H1 (cell line): ENCODE measurements around the gene ZNF814. TPM values are rescaled to one million over a fixed set of nuclear protein-coding genes. Genes with fewer than 3 reads are reported as not detected.

ENCODE experiments used
- CTCF ChIA-PET: fragments of 300-600 bp; sonication (Branson Sonifier 250); formaldehyde crosslinking; loops from one replicate; lab custom pipeline; 2021; ENCODE audit not compliant: partially characterized antibody; lab: Charles Lee
- POLR2A ChIA-PET: fragments of 300-600 bp; sonication (Branson Sonifier 250); formaldehyde crosslinking; loops from one replicate; lab custom pipeline; 2021; ENCODE audit warnings: inconsistent platforms; ENCODE audit not compliant: partially characterized antibody; lab: Charles Lee
- DNase-seq, 2 experiments: peaks; one replicate each; pipeline versions ENCODE4 v3.0.0 to v3.0.0-alpha.2; 2010 to 2022; ENCODE audit warnings: low spot score in 2 of 2, low read depth in 1 of 2, mixed read lengths in 1 of 2
- FAIRE-seq: peaks from 2 replicates; lab custom pipeline; 2011; peaks lifted over from hg19 to GRCh38; lab: Jason Lieb, UNC
- H2AFZ ChIP-seq: 2 replicates; pipeline ENCODE4 v1.8.1; 2012; ENCODE audit warnings: low read length, inconsistent platforms
- H2AK5ac ChIP-seq: 2 replicates; pipeline ENCODE4 v1.6.1; 2013; ENCODE audit warnings: low read depth, low read length
- H2BK120ac ChIP-seq: replicated peaks from 2 replicates; pipeline ENCODE3; 2013; ENCODE audit warnings: low read depth, low read length, inconsistent platforms
- H2BK12ac ChIP-seq: 2 replicates; pipeline ENCODE4 v1.6.1; 2013; ENCODE audit warnings: low read depth, low read length
- H2BK15ac ChIP-seq: 2 replicates; pipeline ENCODE4 v1.6.1; 2013; ENCODE audit warnings: low read length
- H2BK20ac ChIP-seq: 2 replicates; pipeline ENCODE4 v1.6.1; 2013; ENCODE audit warnings: low read length
- H2BK5ac ChIP-seq: 2 replicates; pipeline ENCODE4 v1.6.1; 2013; ENCODE audit warnings: low read depth, low read length
- H3K14ac ChIP-seq: 2 replicates; pipeline ENCODE4 v1.6.1; 2013; ENCODE audit warnings: inconsistent platforms; ENCODE audit not compliant: insufficient read length
- H3K18ac ChIP-seq: 2 replicates; pipeline ENCODE4 v1.6.1; 2013; ENCODE audit warnings: low read length; ENCODE audit errors: extremely low read depth
- H3K23ac ChIP-seq: 2 replicates; pipeline ENCODE4 v1.6.1; 2013; ENCODE audit warnings: inconsistent platforms; ENCODE audit not compliant: insufficient read length
- H3K23me2 ChIP-seq: 2 replicates; pipeline ENCODE4 v1.6.1; 2013; ENCODE audit warnings: low read depth, low read length
- H3K27ac ChIP-seq: 2 replicates; pipeline ENCODE4 v1.6.1; 2011; ENCODE audit warnings: low read depth, low read length, inconsistent platforms
- H3K27me3 ChIP-seq, 4 experiments: replicated peaks in 1 of 4; 1 replicate in 1 of 4; 2 replicates in 3 of 4; pipeline versions ENCODE4 v1.6.1 to v1.8.1; 2011 to 2013; ENCODE audit warnings: low read length in 3 of 4, mild to moderate bottlenecking in 3 of 4, inconsistent platforms in 2 of 4, mixed read lengths in 2 of 4, moderate library complexity in 1 of 4; ENCODE audit not compliant: control insufficient read depth in 3 of 4, insufficient read depth in 3 of 4; ENCODE audit errors: extremely low read depth in 1 of 4
- H3K36me3 ChIP-seq, 4 experiments: 2 replicates each; pipeline versions ENCODE4 v1.6.1 to v1.8.1; 2011 to 2013; ENCODE audit warnings: mild to moderate bottlenecking in 4 of 4, low read length in 3 of 4, moderate library complexity in 2 of 4, control low read depth in 1 of 4, inconsistent platforms in 1 of 4; ENCODE audit not compliant: insufficient read depth in 4 of 4, control insufficient read depth in 2 of 4
- H3K4ac ChIP-seq: replicated peaks from 2 replicates; pipeline ENCODE3; 2013; ENCODE audit warnings: low read length, low read depth, mixed read lengths, inconsistent platforms; ENCODE audit not compliant: insufficient read length
- H3K4me1 ChIP-seq, 4 experiments: replicated peaks in 1 of 4; 1 replicate in 1 of 4; 2 replicates in 3 of 4; pipeline versions ENCODE4 v1.6.1 to v1.8.1; 2011 to 2013; ENCODE audit warnings: low read length in 3 of 4, inconsistent platforms in 2 of 4, mixed read lengths in 1 of 4; ENCODE audit not compliant: insufficient read depth in 4 of 4, control insufficient read depth in 3 of 4
- H3K4me2 ChIP-seq, 2 experiments: 2 replicates each; pipeline versions ENCODE4 v1.6.1 to v1.8.1; 2011 to 2013; ENCODE audit warnings: low read depth in 2 of 2, low read length in 2 of 2, control low read depth in 1 of 2, inconsistent platforms in 1 of 2, mild to moderate bottlenecking in 1 of 2; ENCODE audit not compliant: insufficient read depth in 1 of 2
- H3K4me3 ChIP-seq, 4 experiments: fragments of 200-600, 300-600 bp in 1 of 4; sonication (generic), shearing (Covaris generic), sonication (Bioruptor Twin) in 1 of 4; 2 replicates each; pipeline versions ENCODE4 v1.5.1 to v1.8.1; 2011 to 2016; ENCODE audit warnings: low read length in 4 of 4, low read depth in 3 of 4, control low read depth in 2 of 4, inconsistent platforms in 2 of 4, mild to moderate bottlenecking in 2 of 4, mixed read lengths in 1 of 4, moderate library complexity in 1 of 4; ENCODE audit not compliant: insufficient read depth in 2 of 4; ENCODE audit errors: extremely low read depth in 1 of 4
- H3K56ac ChIP-seq: replicated peaks from 2 replicates; pipeline ENCODE3; 2013; ENCODE audit warnings: low read depth, mild to moderate bottlenecking, mixed read lengths, low read length, inconsistent platforms; ENCODE audit not compliant: insufficient read length
- H3K79me1 ChIP-seq: 2 replicates; pipeline ENCODE4 v1.6.1; 2013; ENCODE audit warnings: low read depth, low read length, control low read depth
- H3K79me2 ChIP-seq, 2 experiments: 2 replicates each; pipeline versions ENCODE4 v1.6.1 to v1.8.1; 2012 to 2013; ENCODE audit warnings: low read length in 2 of 2, mild to moderate bottlenecking in 2 of 2, inconsistent platforms in 1 of 2; ENCODE audit not compliant: insufficient read depth in 2 of 2, control insufficient read depth in 1 of 2
- H3K9ac ChIP-seq, 4 experiments: replicated peaks in 1 of 4; 1 replicate in 1 of 4; 2 replicates in 3 of 4; pipeline versions ENCODE4 v1.6.1 to v1.8.1; 2011 to 2013; ENCODE audit warnings: low read depth in 3 of 4, low read length in 3 of 4, control low read depth in 2 of 4, mild to moderate bottlenecking in 2 of 4, moderate library complexity in 2 of 4, inconsistent platforms in 1 of 4; ENCODE audit errors: extremely low read depth in 1 of 4
- H3K9me3 ChIP-seq, 2 experiments: 2 replicates each; pipeline versions ENCODE4 v1.6.1 to v1.8.1; 2012 to 2013; ENCODE audit warnings: mild to moderate bottlenecking in 2 of 2, moderate library complexity in 2 of 2, control low read depth in 1 of 2, inconsistent platforms in 1 of 2, low read depth in 1 of 2, low read length in 1 of 2, mixed read lengths in 1 of 2; ENCODE audit not compliant: insufficient read depth in 2 of 2
- H4K20me1 ChIP-seq, 2 experiments: replicated peaks in 1 of 2; 2 replicates each; pipeline versions ENCODE3 to v1.8.1; 2011 to 2013; ENCODE audit warnings: inconsistent platforms in 2 of 2, low read length in 2 of 2, mild to moderate bottlenecking in 1 of 2; ENCODE audit not compliant: insufficient read depth in 2 of 2, control insufficient read depth in 1 of 2
- H4K5ac ChIP-seq: 2 replicates; pipeline ENCODE4 v1.6.1; 2013; ENCODE audit warnings: low read length, low read depth, mixed read lengths, inconsistent platforms; ENCODE audit not compliant: insufficient read length
- H4K8ac ChIP-seq: 2 replicates; pipeline ENCODE4 v1.8.0; 2013; ENCODE audit warnings: mild to moderate bottlenecking, moderate library complexity, low read length, inconsistent platforms; ENCODE audit not compliant: insufficient read depth; ENCODE audit errors: extremely low read depth
- H4K91ac ChIP-seq: replicated peaks from 2 replicates; pipeline ENCODE3; 2013; ENCODE audit warnings: low read length, mixed read lengths, inconsistent platforms; ENCODE audit not compliant: insufficient read length
- CHD1 ChIP-seq: IDR thresholded peaks from 2 replicates; pipeline ENCODE4 v1.6.1; 2012; ENCODE audit warnings: low read depth, low read length, improper control_type of control experiment
- SP1 ChIP-seq: IDR thresholded peaks from 2 replicates; pipeline ENCODE4 v1.6.1; 2011; ENCODE audit warnings: low read depth, low read length
- WGBS, 2 experiments: shearing (Covaris generic) in 1 of 2; methylation state at CpG; one replicate each; pipeline versions ENCODE4 v1.1.6 to v1.1.7; 2013 to 2015; ENCODE audit warnings: low lambda C conversion rate in 2 of 2, mixed read lengths in 2 of 2, inconsistent platforms in 1 of 2, low coverage in 1 of 2, missing lambda C conversion rate in 1 of 2; ENCODE audit not compliant: insufficient replicate concordance in 2 of 2, insufficient coverage in 1 of 2, insufficient read length in 1 of 2; ENCODE audit errors: extremely low coverage in 1 of 2, missing lambda C conversion rate in 1 of 2; 5-methylcytosine and 5-hydroxymethylcytosine counted together
- polyA plus RNA-seq, 7 experiments: library from polyadenylated mRNA; depleted of rRNA in 3 of 7; stranded (reverse) in 5 of 7; unstranded in 2 of 7; fragments of >200 nt in 5 of 7; fragments of 200-250 nt in 2 of 7; gene quantifications; 1 replicate in 5 of 7; 2 replicates in 1 of 7; 4 replicates in 1 of 7; pipeline versions ENCODE4 v1.2.1 to v1.2.3, GENCODE V29; 2011 to 2013; ENCODE audit warnings: missing spikeins in 2 of 7, mixed read lengths in 2 of 7
- total RNA-seq: library from RNA; stranded (reverse); fragmentation: NEBNext Ultra II Directional; extraction: Animal tissue kit (Norgen Biotek cat#: 25700); gene quantifications from 2 replicates; pipeline ENCODE4 v1.2.1, GENCODE V29; 2021

The ZNF814 gene
- total and polyA plus RNA-seq, 2 of the 8 experiments (the other 6 are each of a cell fraction or from before 2014, with no cell fraction given): 90.9 to 99.6 TPM

DNA sequence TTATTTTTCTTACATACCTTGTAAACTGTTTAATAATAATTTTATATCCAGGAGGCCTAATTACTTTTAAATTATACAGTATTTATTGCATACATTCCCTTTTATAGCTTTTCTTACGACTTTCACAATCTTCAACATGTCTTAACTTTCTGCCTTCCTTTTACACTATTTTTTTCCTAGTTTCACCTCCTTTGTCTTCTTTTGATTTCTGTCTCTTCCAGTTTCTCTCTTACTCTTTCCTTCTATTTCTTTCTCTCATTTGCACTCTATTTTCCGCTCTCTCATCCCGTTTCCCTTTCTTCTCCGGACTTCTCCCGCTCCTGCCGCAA, 85.6 kb downstream of the ZNF814 start:
- Histone ChIP-seq H2BK5ac (peak overlapping the region; percentile 94), H3K9me3 (no peaks in the 10 kb centered on the region), H4K91ac (no peak overlapping the region), H2AK5ac (no peak overlapping the region), H3K9ac (peak overlapping the region in 3 of 4 experiments; percentile 77 to 95 (median 83); a peak in 4 of 7 replicates), H3K18ac (no peak overlapping the region), H4K20me1 (no peaks in the 10 kb centered on the region), H3K79me1 (no peaks in the 10 kb centered on the region), H3K4me2 (peak overlapping the region; percentile 69 to 99), H3K4ac (no peak overlapping the region), H2BK20ac (no peak overlapping the region), H3K27me3 (no peaks in the 10 kb centered on the region), H3K4me1 (peaks cover 7 to 23% (median 15%) of the 10 kb centered on the region in 4 experiments), H2AFZ (no peak overlapping the region), H3K4me3 (peak overlapping the region; percentile 49 to 90 (median 74)), H2BK12ac (no peak overlapping the region; the same call in 1 of the 2 replicates), H3K79me2 (peaks cover 0 to 2% of the 10 kb centered on the region in 2 experiments; a peak in 1 of 4 replicates), H3K14ac (no peak overlapping the region), H3K27ac (peak overlapping the region; percentile 93; the same call in 1 of the 2 replicates), H4K8ac (no peak overlapping the region), H3K56ac (no peak overlapping the region), H3K23ac (no peak overlapping the region), H4K5ac (peak overlapping the region; percentile 87), H3K36me3 (peaks cover 0 to 12% (median 5%) of the 10 kb centered on the region in 4 experiments; a peak in 5 of 8 replicates), H3K23me2 (peaks cover 10% of the 10 kb centered on the region; the same call in 1 of the 2 replicates), H2BK120ac (no peak overlapping the region), H2BK15ac (no peak overlapping the region)
- POLR2A ChIA-PET: interaction anchor here (1.3 to 4.8 kb wide), 8 partner anchors 8 to 85 kb away, joined by 3 to 36 read pairs (median 6); partner anchors contain the start of gene ZNF552
- DNase-seq (no peak), FAIRE-seq (no peak)
- CTCF ChIA-PET: interaction anchor here (0.5 kb wide), 1 partner anchor 42 kb away, joined by 3 read pairs; no protein-coding TSS in a partner anchor
- TF ChIP-seq CHD1 (0 out of 2 replicates have a peak, but pooled peaks have one; percentile 26), SP1 (no peak)
- WGBS, 2 experiments: 8% methylated on average over 6 of the region's 6 CpGs; no CpG with 5 or more reads in 1 of the 2 experiments
